SJSA1 (cell line): Measurements from ENCODE around the gene KCNS3. TPM values are rescaled to one million over a fixed set of nuclear protein-coding genes. Genes with fewer than 3 reads are reported as not detected.
"Not testable (repeated sequence)": the region's sequence is repeated elsewhere in the genome, so short reads cannot be mapped to it uniquely, and the experiment has no call there.

Experiments used
- DNase-seq, 2 experiments: peaks; one replicate each; pipeline ENCODE4 v3.0.0-alpha.2; 2015 to 2020; ENCODE audit warnings: low spot score in 2 of 2, low read depth in 1 of 2
- H3K27ac ChIP-seq: fragments of 250-450 bp; sonication (Bioruptor Pico); 2 replicates; pipeline ENCODE4 v1.5.1; 2020; ENCODE audit warnings: mild to moderate bottlenecking, moderate library complexity
- H3K27me3 ChIP-seq: fragments of 250-450 bp; sonication (Bioruptor Pico); replicated peaks from 2 replicates; pipeline ENCODE4 v1.5.1; 2020; ENCODE audit warnings: mild to moderate bottlenecking, moderate library complexity
- H3K36me3 ChIP-seq: fragments of 250-450 bp; sonication (Bioruptor Pico); 2 replicates; pipeline ENCODE4 v1.5.1; 2020; ENCODE audit warnings: mild to moderate bottlenecking
- H3K4me1 ChIP-seq: fragments of 250-450 bp; sonication (Bioruptor Pico); replicated peaks from 2 replicates; pipeline ENCODE4 v1.6.1; 2021; ENCODE audit warnings: mild to moderate bottlenecking
- H3K4me3 ChIP-seq: fragments of 250-450 bp; sonication (Bioruptor Pico); 2 replicates; pipeline ENCODE4 v1.5.1; 2020; ENCODE audit warnings: mild to moderate bottlenecking
- H3K9me3 ChIP-seq: fragments of 250-450 bp; sonication (Bioruptor Pico); replicated peaks from 2 replicates; pipeline ENCODE4 v1.5.1; 2020; ENCODE audit warnings: mild to moderate bottlenecking
- total RNA-seq: library from RNA; depleted of rRNA; stranded (reverse); fragments of >200 nt; shearing (Covaris generic); gene quantifications from 2 replicates; pipeline ENCODE4 v1.2.3, GENCODE V29; 2014

Gene KCNS3
- total RNA-seq, 1 experiment from 2014 or later = 35.6 TPM

GRCh38 chr2:17936599-17936998 lies 58.1 kb downstream of the KCNS3 start:
- Histone ChIP-seq H3K27ac (no peak overlapping the region), H3K4me3 (no peak overlapping the region)

GRCh38 chr2:17940091-17940630 lies 61.7 kb downstream of the KCNS3 start:
- no peak for DNase-seq
- H3K9me3 ChIP-seq = no peaks in the 10 kb centered on the region
- no peak overlapping the region for H3K4me3 ChIP-seq
- H3K27me3 ChIP-seq = no peaks in the 10 kb centered on the region
- no peak overlapping the region for H3K27ac ChIP-seq
- H3K4me1 ChIP-seq = no peaks in the 10 kb centered on the region; the same call in 1 of the 2 replicates
- H3K36me3 ChIP-seq = no peaks in the 10 kb centered on the region

More at GRCh38 chr2:17936599-17936998, 58.1 kb downstream of the KCNS3 start:
- no peaks in the 10 kb centered on the region for H3K27me3 ChIP-seq
- no peaks in the 10 kb centered on the region for H3K9me3 ChIP-seq
- no peaks in the 10 kb centered on the region for H3K36me3 ChIP-seq
- peaks cover 9% of the 10 kb centered on the region for H3K4me1 ChIP-seq
- no peak for DNase-seq

DNA sequence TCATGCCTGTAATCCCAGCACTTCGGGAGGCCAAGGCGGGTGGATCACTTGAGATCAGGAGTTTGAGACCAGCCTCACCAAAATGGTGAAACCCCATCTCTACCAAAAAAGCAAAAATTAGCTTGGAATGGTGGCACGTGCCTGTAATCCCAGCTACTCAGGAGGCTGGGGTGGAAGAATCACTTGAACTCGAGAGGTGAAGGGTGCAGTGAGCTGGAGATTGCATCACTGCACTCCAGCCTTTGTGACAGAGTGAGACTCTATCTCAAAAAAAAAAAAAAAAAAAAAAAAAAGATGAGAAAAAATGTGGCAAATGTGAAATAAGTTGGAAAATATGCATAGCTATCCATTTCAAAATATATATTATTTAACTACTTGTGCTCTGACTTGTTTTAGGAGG lies 65.0 kb downstream of the KCNS3 start:
- H3K27ac ChIP-seq = no peak overlapping the region
- no peaks in the 10 kb centered on the region for H3K27me3 ChIP-seq
- H3K4me3 ChIP-seq = no peak overlapping the region
- H3K4me1 ChIP-seq = no peaks in the 10 kb centered on the region
- H3K36me3 ChIP-seq = no peaks in the 10 kb centered on the region
- H3K9me3 ChIP-seq = no peaks in the 10 kb centered on the region
- DNase-seq = no peak

GRCh38 chr2:17947113-17947512 lies 68.6 kb downstream of the KCNS3 start:
- no peaks in the 10 kb centered on the region for H3K9me3 ChIP-seq
- no peak overlapping the region for H3K27ac ChIP-seq

DNA sequence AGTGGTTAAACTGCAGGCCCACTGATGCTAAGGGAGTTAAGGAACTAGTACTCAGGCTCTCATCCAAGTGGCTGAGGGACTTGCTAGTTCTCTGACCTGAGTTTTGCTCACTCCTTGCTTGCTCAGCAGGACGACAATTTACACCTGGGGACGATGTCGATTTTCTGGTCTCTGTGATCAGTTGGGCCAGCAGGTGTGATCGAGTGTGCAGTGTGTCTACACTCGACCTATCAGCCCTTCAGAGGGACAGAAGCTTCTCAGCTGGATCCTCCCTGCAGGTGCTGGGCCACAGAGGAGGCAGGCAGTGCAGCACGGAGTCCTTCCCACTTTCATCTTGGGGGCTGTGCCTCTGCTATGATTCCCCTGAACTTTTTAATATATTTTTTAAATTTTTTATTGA lies 71.5 kb downstream of the KCNS3 start:
- Histone ChIP-seq H3K27ac (no peak overlapping the region), H3K4me1 (no peaks in the 10 kb centered on the region), H3K27me3 (no peaks in the 10 kb centered on the region), H3K4me3 (no peak overlapping the region), H3K36me3 (no peaks in the 10 kb centered on the region), H3K9me3 (no peaks in the 10 kb centered on the region)
- DNase-seq = no peak

More at GRCh38 chr2:17947113-17947512, 68.6 kb downstream of the KCNS3 start:
- Histone ChIP-seq H3K27me3 (no peaks in the 10 kb centered on the region), H3K36me3 (no peaks in the 10 kb centered on the region), H3K4me1 (no peaks in the 10 kb centered on the region), H3K4me3 (no peak overlapping the region)
- no peak for DNase-seq

DNA sequence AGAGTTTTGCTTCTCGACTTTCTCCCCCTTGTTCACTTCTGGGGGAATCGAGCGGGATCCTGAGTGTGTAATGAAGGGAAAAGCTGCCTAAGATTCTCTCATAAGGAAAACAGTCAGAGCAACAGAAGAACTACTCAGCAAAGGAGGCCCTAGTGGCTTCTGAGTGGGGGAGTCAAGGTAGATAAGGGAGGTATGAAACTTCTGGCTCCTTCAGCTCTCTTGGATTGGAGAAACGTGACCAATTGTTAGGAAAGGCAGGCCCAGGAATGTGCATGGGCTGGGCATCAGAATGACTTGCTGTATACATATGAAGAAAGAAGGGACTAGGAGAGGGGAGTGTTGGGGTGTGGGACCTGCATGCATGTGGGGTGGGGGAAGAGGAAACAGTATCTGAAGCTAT lies 73.1 kb downstream of the KCNS3 start:
- no peak overlapping the region for H3K4me3 ChIP-seq

DNA sequence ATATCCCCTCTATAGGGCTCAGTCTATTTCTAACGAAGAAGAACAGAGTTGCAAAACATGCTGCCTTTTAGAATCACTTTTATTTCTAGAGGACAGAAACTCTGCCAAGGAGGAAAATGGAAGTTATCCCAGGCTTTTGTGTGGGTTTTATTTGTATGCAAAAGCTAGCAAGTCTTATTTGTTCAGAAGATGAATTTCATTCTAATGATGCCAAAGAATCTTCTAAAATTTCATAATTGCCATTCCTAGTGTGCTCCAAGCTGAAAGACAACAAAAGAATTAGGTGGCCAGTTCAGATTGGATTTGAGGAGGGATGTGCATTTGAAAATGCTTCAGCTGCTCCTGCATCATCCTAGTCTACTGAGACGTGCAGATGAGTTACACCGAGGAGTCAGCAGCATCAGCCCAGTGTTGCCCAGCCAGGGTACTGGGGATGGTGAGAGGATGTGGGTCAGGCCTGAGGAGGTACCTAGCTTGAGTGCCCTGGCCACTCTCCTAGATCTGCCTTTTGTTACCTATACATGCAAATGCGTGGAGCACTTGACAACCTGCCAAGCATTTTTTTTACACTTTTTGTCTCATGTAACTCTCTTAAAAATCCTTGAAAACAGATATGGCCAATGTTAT lies 80.1 kb downstream of the KCNS3 start:
- Histone ChIP-seq H3K27ac (no peak overlapping the region), H3K36me3 (no peaks in the 10 kb centered on the region), H3K27me3 (no peaks in the 10 kb centered on the region), H3K4me3 (no peak overlapping the region), H3K9me3 (no peaks in the 10 kb centered on the region), H3K4me1 (peaks cover 3% of the 10 kb centered on the region; the same call in 1 of the 2 replicates)
- no peak for DNase-seq

More for the DNA sequence above, 73.1 kb downstream of the KCNS3 start:
- Histone ChIP-seq H3K9me3 (no peaks in the 10 kb centered on the region), H3K36me3 (no peaks in the 10 kb centered on the region), H3K27me3 (no peaks in the 10 kb centered on the region), H3K27ac (no peak overlapping the region), H3K4me1 (0 out of 2 replicates have a peak, but pooled peaks cover under 1% of the 10 kb centered on the region)
- DNase-seq = no peak

GRCh38 chr2:17959356-17959755 lies 80.9 kb downstream of the KCNS3 start:
- H3K27me3 ChIP-seq = no peaks in the 10 kb centered on the region
- DNase-seq = no peak
- peaks cover 3% of the 10 kb centered on the region; the same call in 1 of the 2 replicates for H3K4me1 ChIP-seq
- H3K4me3 ChIP-seq = no peak overlapping the region
- H3K36me3 ChIP-seq = no peaks in the 10 kb centered on the region
- no peaks in the 10 kb centered on the region for H3K9me3 ChIP-seq
- H3K27ac ChIP-seq = no peak overlapping the region

DNA sequence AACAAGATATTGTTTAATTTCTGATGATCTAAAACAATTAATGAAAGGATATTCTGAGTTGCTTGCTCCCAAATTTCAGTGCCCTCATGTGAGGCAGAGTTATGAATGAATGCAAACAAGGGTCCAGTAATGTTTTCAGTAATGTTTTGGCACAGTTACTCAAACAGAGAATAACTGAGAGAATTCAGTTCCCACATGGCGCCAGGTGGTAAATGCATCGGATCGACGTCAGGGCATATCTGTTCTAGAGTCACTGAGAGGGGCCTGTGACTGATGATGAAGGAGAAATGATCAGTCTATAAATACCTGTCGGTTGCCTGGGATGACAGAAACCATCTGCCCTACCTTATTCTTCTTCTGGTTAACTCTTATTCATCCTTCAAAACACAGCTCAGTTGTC lies 81.4 kb downstream of the KCNS3 start:
- no peak overlapping the region for H3K27ac ChIP-seq
- H3K4me3 ChIP-seq = no peak overlapping the region
- no peaks in the 10 kb centered on the region for H3K9me3 ChIP-seq
- H3K27me3 ChIP-seq = no peaks in the 10 kb centered on the region
- no peaks in the 10 kb centered on the region for H3K36me3 ChIP-seq
- H3K4me1 ChIP-seq = peaks cover 3% of the 10 kb centered on the region; the same call in 1 of the 2 replicates
- no peak for DNase-seq

GRCh38 chr2:17960925-17961324 lies 82.5 kb downstream of the KCNS3 start:
- Histone ChIP-seq H3K4me1 (peaks cover 3% of the 10 kb centered on the region; the same call in 1 of the 2 replicates), H3K4me3 (no peak overlapping the region), H3K27ac (no peak overlapping the region), H3K9me3 (no peaks in the 10 kb centered on the region), H3K27me3 (no peaks in the 10 kb centered on the region), H3K36me3 (no peaks in the 10 kb centered on the region)
- no peak for DNase-seq

GRCh38 chr2:17961789-17962188 lies 83.3 kb downstream of the KCNS3 start:
- no peaks in the 10 kb centered on the region for H3K27me3 ChIP-seq
- H3K27ac ChIP-seq = no peak overlapping the region
- DNase-seq = no peak
- peaks cover under 1% of the 10 kb centered on the region; the same call in 1 of the 2 replicates for H3K4me1 ChIP-seq
- no peaks in the 10 kb centered on the region for H3K9me3 ChIP-seq
- H3K4me3 ChIP-seq = no peak overlapping the region
- no peaks in the 10 kb centered on the region for H3K36me3 ChIP-seq

DNA sequence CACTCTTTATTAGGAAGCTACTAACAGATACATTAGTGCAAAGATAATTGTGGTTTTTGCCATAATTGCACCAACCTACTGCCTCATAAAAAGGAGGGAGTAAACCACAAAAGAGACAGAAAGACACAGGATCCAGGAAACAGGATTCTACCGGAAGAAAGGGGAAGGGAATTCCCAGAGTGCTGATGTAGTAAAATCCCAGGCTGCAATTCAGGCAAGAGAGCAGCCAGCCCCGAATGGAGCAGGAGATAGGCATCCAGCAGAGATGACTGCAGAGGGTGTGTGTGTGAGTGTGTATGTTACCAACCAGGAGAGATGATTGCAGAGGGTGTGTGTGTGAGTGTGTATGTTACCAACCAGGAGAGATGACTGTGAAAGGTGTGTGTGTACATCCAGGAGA lies 84.4 kb downstream of the KCNS3 start:
- Histone ChIP-seq H3K27me3 (no peaks in the 10 kb centered on the region), H3K36me3 (no peaks in the 10 kb centered on the region), H3K9me3 (no peaks in the 10 kb centered on the region), H3K4me3 (no peak overlapping the region), H3K4me1 (no peaks in the 10 kb centered on the region; the same call in 1 of the 2 replicates), H3K27ac (no peak overlapping the region)
- DNase-seq = peak in 1 of 2 experiments; percentile 16

GRCh38 chr2:17963571-17963970 lies 85.1 kb downstream of the KCNS3 start:
- not testable (repeated sequence) for H3K27me3 ChIP-seq, H3K4me1 ChIP-seq, H3K27ac ChIP-seq, H3K36me3 ChIP-seq, H3K9me3 ChIP-seq, H3K4me3 ChIP-seq, DNase-seq

GRCh38 chr2:17965196-17965595 lies 86.7 kb downstream of the KCNS3 start:
- H3K36me3 ChIP-seq = no peaks in the 10 kb centered on the region
- H3K4me3 ChIP-seq = no peak overlapping the region
- no peaks in the 10 kb centered on the region for H3K9me3 ChIP-seq
- H3K4me1 ChIP-seq = no peaks in the 10 kb centered on the region; the same call in 1 of the 2 replicates
- H3K27me3 ChIP-seq = no peaks in the 10 kb centered on the region
- DNase-seq = no peak
- no peak overlapping the region for H3K27ac ChIP-seq
